Measurements from ENCODE around the gene C17orf113. TPM values are rescaled to one million over a fixed set of nuclear protein-coding genes. Genes with fewer than 3 reads are reported as not detected.
A peak's percentile ranks its signal among the peaks of the same experiment; 100 is the strongest.

C17orf113 gene
- 1 to 10 TPM in 2 of 4 donors, under 1 TPM in 2; 0.60 to 2.3 (median 1.4) TPM for total RNA-seq

DNA sequence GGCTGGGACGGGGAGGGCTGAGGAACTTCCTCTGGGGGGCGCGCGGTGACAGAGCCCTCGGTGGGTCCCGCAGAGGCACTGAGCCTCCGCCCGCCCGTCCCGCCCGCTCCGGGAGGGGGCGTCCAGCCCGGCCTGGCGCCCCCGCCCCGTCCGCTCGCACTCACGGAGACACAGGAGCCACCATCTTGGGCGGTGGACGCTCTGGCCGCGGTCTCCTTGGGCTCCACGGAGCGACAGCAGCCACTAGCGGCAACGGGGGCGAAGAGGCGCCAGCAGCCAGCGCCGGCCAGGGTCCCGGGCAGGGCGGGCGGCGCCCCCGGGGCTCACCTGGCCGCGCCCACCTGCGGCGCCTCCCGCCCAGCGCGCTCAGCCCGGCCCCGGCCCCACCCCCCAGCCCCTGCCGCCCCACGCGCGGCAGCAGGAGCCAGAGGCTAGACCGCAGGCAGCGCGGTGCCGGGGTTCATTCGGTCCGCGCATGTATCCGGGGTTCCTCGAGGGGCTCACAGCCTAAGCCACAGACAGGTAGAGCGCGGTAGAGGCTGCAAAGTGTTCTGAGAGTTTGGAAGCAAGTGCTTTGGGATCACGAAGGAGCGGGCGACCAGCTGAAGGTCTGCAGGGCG lies at the start of gene C17orf113:
Gene C17orf113, minus strand, starts transcription at position 209 of the 620 bp plus-strand sequence. CDS start 7,225 bp downstream, outside the sequence.
- H3K4me1 ChIP-seq, result peaks cover 13% of the 10 kb centered on the region
- H3K27me3 ChIP-seq, result peaks cover 23% of the 10 kb centered on the region
- no peak within 1 kb of the TSS for H3K27ac ChIP-seq
- no peaks in the 10 kb centered on the region for H3K36me3 ChIP-seq
- no peaks in the 10 kb centered on the region for H3K9me3 ChIP-seq
- peak within 1 kb of the TSS; percentile 73 for H3K4me3 ChIP-seq
- TF ChIP-seq EP300 (IDR thresholded peaks at IDR 0.05) (no peak), POLR2AphosphoS5 (IDR thresholded peaks at IDR 0.05) (no peak), POLR2A (IDR thresholded peaks at IDR 0.05) (no peak)
- TF ChIP-seq, protein P1, sequence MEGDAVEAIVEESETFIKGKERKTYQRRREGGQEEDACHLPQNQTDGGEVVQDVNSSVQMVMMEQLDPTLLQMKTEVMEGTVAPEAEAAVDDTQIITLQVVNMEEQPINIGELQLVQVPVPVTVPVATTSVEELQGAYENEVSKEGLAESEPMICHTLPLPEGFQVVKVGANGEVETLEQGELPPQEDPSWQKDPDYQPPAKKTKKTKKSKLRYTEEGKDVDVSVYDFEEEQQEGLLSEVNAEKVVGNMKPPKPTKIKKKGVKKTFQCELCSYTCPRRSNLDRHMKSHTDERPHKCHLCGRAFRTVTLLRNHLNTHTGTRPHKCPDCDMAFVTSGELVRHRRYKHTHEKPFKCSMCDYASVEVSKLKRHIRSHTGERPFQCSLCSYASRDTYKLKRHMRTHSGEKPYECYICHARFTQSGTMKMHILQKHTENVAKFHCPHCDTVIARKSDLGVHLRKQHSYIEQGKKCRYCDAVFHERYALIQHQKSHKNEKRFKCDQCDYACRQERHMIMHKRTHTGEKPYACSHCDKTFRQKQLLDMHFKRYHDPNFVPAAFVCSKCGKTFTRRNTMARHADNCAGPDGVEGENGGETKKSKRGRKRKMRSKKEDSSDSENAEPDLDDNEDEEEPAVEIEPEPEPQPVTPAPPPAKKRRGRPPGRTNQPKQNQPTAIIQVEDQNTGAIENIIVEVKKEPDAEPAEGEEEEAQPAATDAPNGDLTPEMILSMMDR (IDR thresholded peaks at IDR 0.05), result peak in 1 of 2 donors; percentile 30
- DNase-seq (ENCODE audit: low spot score in 2 of 2), result no peak
- 0% methylated on average over 1 of the region's 65 CpGs for WGBS

DNA sequence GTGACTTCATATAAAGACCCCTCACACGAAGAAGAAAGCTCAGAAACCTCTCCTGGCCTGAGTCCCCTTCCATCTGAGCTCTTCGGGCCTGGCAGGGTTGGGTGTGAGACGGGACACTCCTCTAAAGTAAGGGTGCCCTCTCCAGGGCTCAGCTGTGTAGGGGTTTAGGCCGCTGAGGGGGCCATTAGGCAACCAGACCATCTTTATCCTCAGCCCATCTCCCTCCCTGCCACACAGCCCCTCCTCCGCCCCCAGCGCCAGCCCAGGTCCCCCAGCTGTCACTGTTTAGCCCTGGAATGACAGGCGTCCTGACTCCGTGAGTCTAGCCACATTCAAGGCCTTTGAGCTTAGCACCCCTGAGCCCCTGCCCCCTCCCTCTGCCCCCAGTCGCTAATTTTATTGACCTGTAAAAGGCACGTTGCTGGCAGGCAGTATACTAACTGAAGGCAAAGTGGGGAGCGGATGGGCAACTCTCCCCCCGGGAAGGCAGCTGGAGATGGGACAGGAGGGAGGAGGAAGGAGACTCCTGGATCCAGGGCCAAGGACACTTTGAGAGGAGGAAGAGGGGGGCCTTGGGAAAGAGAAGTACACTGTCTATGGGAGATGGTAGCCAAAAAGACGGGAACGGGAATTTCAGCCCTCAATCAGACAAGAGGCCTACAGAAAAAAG lies 48.5 kb upstream of the C17orf113 start:
- TF ChIP-seq EP300 (IDR thresholded peaks at IDR 0.05), result no peak
- TF ChIP-seq, protein P1 (IDR thresholded peaks at IDR 0.05), result no peak
- TF ChIP-seq POLR2AphosphoS5 (IDR thresholded peaks at IDR 0.05), result no peak
- TF ChIP-seq POLR2A (IDR thresholded peaks at IDR 0.05), result no peak
- 70% methylated on average over 11 of the region's 14 CpGs for WGBS
- no peak for DNase-seq (ENCODE audit: low spot score in 2 of 2)

DNA sequence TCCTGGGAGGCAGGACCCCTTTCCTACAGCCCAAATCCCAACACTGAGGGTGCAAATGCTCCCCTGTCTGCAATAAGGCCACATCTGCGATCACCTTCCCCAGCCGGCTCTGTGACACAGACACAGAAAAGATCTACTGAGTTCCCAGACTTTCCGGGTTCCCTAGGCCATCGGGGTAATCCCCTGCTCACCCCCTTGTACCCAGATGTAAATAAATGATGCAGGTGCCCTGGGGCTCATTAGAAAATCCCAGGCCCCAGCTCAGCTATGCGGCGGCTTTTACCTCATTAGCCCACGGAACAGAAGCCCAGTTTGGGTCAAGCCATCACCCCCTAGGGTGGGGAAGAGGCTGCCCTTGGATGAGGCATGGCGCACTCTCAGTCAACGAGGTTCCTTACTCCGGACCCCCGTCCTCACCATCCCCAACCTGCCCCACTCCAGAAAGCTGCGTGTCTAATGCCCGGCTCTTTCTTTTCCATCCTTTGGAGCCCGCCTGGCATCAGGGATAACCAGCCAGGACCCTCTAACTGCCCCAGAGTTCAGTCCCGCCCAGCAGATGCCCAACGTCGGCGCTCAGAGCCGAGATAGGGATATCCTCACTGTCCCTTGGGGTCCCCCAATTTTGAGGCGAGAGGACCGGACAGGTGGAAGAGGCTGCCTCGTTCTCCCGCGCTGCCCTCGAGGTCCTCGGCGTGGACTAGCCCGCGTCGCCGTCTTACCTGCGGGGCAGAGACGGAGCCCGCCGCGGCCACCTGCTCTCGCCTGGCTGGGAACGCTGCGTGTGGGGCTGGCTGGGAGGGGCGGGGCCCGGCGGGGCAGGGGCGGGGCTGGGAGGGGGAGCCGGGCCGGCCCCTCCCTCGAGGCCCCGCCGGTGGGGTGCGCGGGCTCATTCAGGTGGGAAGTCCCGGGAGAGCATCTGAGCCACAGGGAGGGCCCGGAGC lies 47.6 kb upstream of the C17orf113 start, which contains the start of gene ZNF385C:
Gene ZNF385C, minus strand, starts transcription at position 783 of the 941 bp plus-strand sequence. CDS start 35,417 bp downstream, outside the sequence.
- TF ChIP-seq EP300 (IDR thresholded peaks at IDR 0.05), result no peak
- no peak for TF ChIP-seq POLR2AphosphoS5 (IDR thresholded peaks at IDR 0.05)
- TF ChIP-seq POLR2A (IDR thresholded peaks at IDR 0.05), result no peak
- TF ChIP-seq, protein P1 (IDR thresholded peaks at IDR 0.05), result no peak
- H3K36me3 ChIP-seq, result no peaks in the 10 kb centered on the region
- peak within 1 kb of the TSS; percentile 33 for H3K4me3 ChIP-seq
- H3K9me3 ChIP-seq, result no peaks in the 10 kb centered on the region
- H3K4me1 ChIP-seq, result peaks cover 17% of the 10 kb centered on the region
- H3K27me3 ChIP-seq, result peaks cover 21% of the 10 kb centered on the region
- DNase-seq (ENCODE audit: low spot score in 2 of 2), result no peak
- H3K27ac ChIP-seq, result no peak within 1 kb of the TSS
- 27% methylated on average over 22 of the region's 52 CpGs for WGBS

More for the DNA sequence above, 48.5 kb upstream of the C17orf113 start:
- Histone ChIP-seq H3K9me3 (no peaks in the 10 kb centered on the region), H3K36me3 (peaks cover 6% of the 10 kb centered on the region), H3K27ac (no peak overlapping the region), H3K27me3 (peaks cover 21% of the 10 kb centered on the region), H3K4me1 (peaks cover 17% of the 10 kb centered on the region), H3K4me3 (no peak overlapping the region)

DNA sequence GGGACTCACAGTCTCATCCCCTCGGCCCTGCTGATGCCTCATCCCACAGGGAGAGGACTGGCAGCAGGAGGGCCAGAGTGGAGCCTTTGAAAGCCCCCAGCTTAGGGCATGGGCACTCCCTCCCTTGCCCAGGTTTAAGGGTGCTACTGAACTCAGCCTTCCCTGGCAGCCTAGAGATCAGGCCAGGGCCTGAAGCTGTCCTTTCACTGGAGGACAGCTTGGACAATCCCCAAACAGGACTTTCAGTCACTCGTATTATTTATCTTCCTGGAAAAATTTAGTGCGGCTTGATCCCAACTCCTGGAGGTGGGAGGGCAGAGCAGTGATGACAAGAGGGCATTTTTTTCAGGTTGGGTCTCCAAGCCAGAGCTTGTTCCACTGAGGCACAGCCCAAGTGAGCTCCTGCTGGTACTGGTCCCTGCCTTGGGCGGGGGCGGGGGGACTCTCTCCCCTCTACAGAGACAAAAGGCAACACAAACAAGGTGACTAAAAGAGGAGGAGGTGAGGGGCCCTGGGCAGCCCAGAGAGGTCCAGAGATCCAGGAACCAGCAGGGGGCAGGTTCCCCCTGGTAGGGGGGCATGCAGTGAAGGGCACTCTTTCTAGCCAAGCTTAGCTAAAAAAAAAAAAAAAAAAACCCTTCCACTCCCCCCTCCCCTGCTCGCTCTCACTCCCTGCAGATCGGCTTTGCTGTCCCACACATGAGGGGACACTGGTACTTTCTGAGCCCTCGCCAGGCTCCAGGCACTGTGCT lies 46.1 kb upstream of the C17orf113 start:
- TF ChIP-seq POLR2A (IDR thresholded peaks at IDR 0.05) (no peak), EP300 (IDR thresholded peaks at IDR 0.05) (no peak), POLR2AphosphoS5 (IDR thresholded peaks at IDR 0.05) (no peak)
- TF ChIP-seq, protein P1 (IDR thresholded peaks at IDR 0.05), result no peak
- WGBS, result 68% methylated on average over 5 of the region's 8 CpGs
- Histone ChIP-seq H3K9me3 (no peaks in the 10 kb centered on the region), H3K4me3 (no peak overlapping the region), H3K27me3 (peaks cover 21% of the 10 kb centered on the region), H3K36me3 (no peaks in the 10 kb centered on the region), H3K27ac (no peak overlapping the region), H3K4me1 (peaks cover 13% of the 10 kb centered on the region)
- no peak for DNase-seq (ENCODE audit: low spot score in 2 of 2)

All from suprapubic skin (tissue), 4 donors.